Natural killer cell treated with Interleukin-12 subunit alpha and Interleukin-12 subunit beta and Interleukin-15 and Interleukin-18, amount 100 ng/mL, for 72 hours (primary cell): ENCODE data around the gene TMEM259. TPM values are rescaled to one million over a fixed set of nuclear protein-coding genes. Genes with fewer than 3 reads are reported as not detected.

Source experiments
- ATAC-seq, 2 donors: fragments of 150-1000 bp; cut with Tn5 transposase in 1 of 2; sonication (Bioruptor Pico), chemical (Tn5 transposase) in 1 of 2; 2 replicates each; pipeline ENCODE4 v1.10.0; 2021
- DNase-seq: peaks from one replicate; pipeline ENCODE4 v3.0.0; 2022; ENCODE audit warnings: low spot score
- H3K27ac Mint-ChIP-seq, 2 donors: 1 replicate in 1 of 2; 2 replicates in 1 of 2; pipeline ENCODE4 v1.8.0; 2022; ENCODE audit warnings: mixed read lengths in 2 of 2, mild to moderate bottlenecking in 1 of 2, moderate library complexity in 1 of 2
- H3K27me3 Mint-ChIP-seq, 2 donors: 1 replicate in 1 of 2; 2 replicates in 1 of 2; pipeline ENCODE4 v1.8.0; 2022; ENCODE audit warnings: mixed read lengths in 2 of 2
- H3K36me3 Mint-ChIP-seq: one replicate; pipeline ENCODE4 v1.8.0; 2022; ENCODE audit warnings: mixed read lengths
- H3K4me1 Mint-ChIP-seq, 2 donors: 1 replicate in 1 of 2; 2 replicates in 1 of 2; pipeline ENCODE4 v1.8.0; 2022; ENCODE audit warnings: low read depth in 2 of 2, mixed read lengths in 2 of 2, mild to moderate bottlenecking in 1 of 2
- H3K4me3 Mint-ChIP-seq: one replicate; pipeline ENCODE4 v1.8.0; 2022; ENCODE audit warnings: mixed read lengths
- H3K9me3 Mint-ChIP-seq: 2 replicates; pipeline ENCODE4 v1.8.0; 2022; ENCODE audit warnings: mixed read lengths
- total RNA-seq, 2 donors: library from RNA; stranded (reverse); gene quantifications; one replicate each; pipeline ENCODE4 v1.2.3, GENCODE V29; 2022

The TMEM259 gene
- total RNA-seq, 2 donors from 2014 or later: 150 to 267 TPM

GRCh38 chr19:1011831-1012333 lies 9.0 kb downstream of the TMEM259 start:
- no peak for ATAC-seq
- no peaks in the 10 kb centered on the region for H3K9me3 Mint-ChIP-seq

GRCh38 chr19:1010586-1011510 lies 10.1 kb downstream of the TMEM259 start:
- H3K36me3 Mint-ChIP-seq: no peaks in the 10 kb centered on the region
- no peaks in the 10 kb centered on the region for H3K27me3 Mint-ChIP-seq
- DNase-seq (no peak), ATAC-seq (no peak)
- H3K27ac Mint-ChIP-seq: no peak overlapping the region
- H3K4me3 Mint-ChIP-seq: no peak overlapping the region
- peaks cover 0 to 9% of the 10 kb centered on the region in 2 donors for H3K4me1 Mint-ChIP-seq
- H3K9me3 Mint-ChIP-seq: no peaks in the 10 kb centered on the region

More at GRCh38 chr19:1011831-1012333, 9.0 kb downstream of the TMEM259 start:
- H3K4me3 Mint-ChIP-seq: no peak overlapping the region
- no peak for DNase-seq
- no peaks in the 10 kb centered on the region for H3K27me3 Mint-ChIP-seq
- no peak overlapping the region for H3K27ac Mint-ChIP-seq
- no peaks in the 10 kb centered on the region for H3K36me3 Mint-ChIP-seq
- H3K4me1 Mint-ChIP-seq: peaks cover 1 to 7% of the 10 kb centered on the region in 2 donors

- no peak overlapping the region for H3K27ac Mint-ChIP-seq
- H3K4me3 Mint-ChIP-seq: no peak overlapping the region
Observed at GRCh38 chr19:1009981-1010538, 10.9 kb downstream of the TMEM259 start.

GRCh38 chr19:1009041-1009980 lies 11.6 kb downstream of the TMEM259 start:
- no peak for DNase-seq
- Mint-ChIP-seq H3K9me3 (no peaks in the 10 kb centered on the region), H3K36me3 (no peaks in the 10 kb centered on the region), H3K27ac (no peak overlapping the region), H3K27me3 (no peaks in the 10 kb centered on the region), H3K4me1 (peaks cover 0 to 9% of the 10 kb centered on the region in 2 donors), H3K4me3 (no peak overlapping the region)
- no peak for ATAC-seq

More at GRCh38 chr19:1009981-1010538, 10.9 kb downstream of the TMEM259 start:
- no peaks in the 10 kb centered on the region for H3K27me3 Mint-ChIP-seq
- no peaks in the 10 kb centered on the region for H3K36me3 Mint-ChIP-seq
- no peak for ATAC-seq
- H3K4me1 Mint-ChIP-seq: peaks cover 0 to 9% of the 10 kb centered on the region in 2 donors
- H3K9me3 Mint-ChIP-seq: no peaks in the 10 kb centered on the region
- no peak for DNase-seq

- Mint-ChIP-seq H3K27me3 (no peaks in the 10 kb centered on the region), H3K36me3 (no peaks in the 10 kb centered on the region), H3K4me3 (no peak overlapping the region), H3K4me1 (peaks cover 0 to 6% of the 10 kb centered on the region in 2 donors), H3K9me3 (no peaks in the 10 kb centered on the region), H3K27ac (no peak overlapping the region)
- ATAC-seq (no peak), DNase-seq (no peak)
Observed at GRCh38 chr19:1008268-1009040, 12.5 kb downstream of the TMEM259 start.

GRCh38 chr19:1007399-1008251 lies 13.3 kb downstream of the TMEM259 start:
- DNase-seq: no peak
- H3K4me1 Mint-ChIP-seq: peaks cover 3 to 8% of the 10 kb centered on the region in 2 donors
- H3K27me3 Mint-ChIP-seq: peaks cover 2 to 4% of the 10 kb centered on the region in 2 donors
- H3K4me3 Mint-ChIP-seq: no peak overlapping the region
- H3K36me3 Mint-ChIP-seq: no peaks in the 10 kb centered on the region
- ATAC-seq: no peak
- H3K9me3 Mint-ChIP-seq: no peaks in the 10 kb centered on the region
- H3K27ac Mint-ChIP-seq: no peak overlapping the region

GRCh38 chr19:1006711-1007398 lies 14.1 kb downstream of the TMEM259 start:
- Mint-ChIP-seq H3K9me3 (no peaks in the 10 kb centered on the region), H3K4me1 (peaks cover 6 to 10% of the 10 kb centered on the region in 2 donors), H3K4me3 (no peak overlapping the region), H3K27ac (no peak overlapping the region), H3K27me3 (peaks cover 4 to 8% of the 10 kb centered on the region in 2 donors), H3K36me3 (no peaks in the 10 kb centered on the region)
- DNase-seq: no peak
- no peak for ATAC-seq

- H3K27ac Mint-ChIP-seq: no peak overlapping the region
- H3K27me3 Mint-ChIP-seq: peaks cover 4 to 8% of the 10 kb centered on the region in 2 donors
- ATAC-seq (no peak), DNase-seq (no peak)
- H3K9me3 Mint-ChIP-seq: no peaks in the 10 kb centered on the region
- H3K4me1 Mint-ChIP-seq: peaks cover 6 to 10% of the 10 kb centered on the region in 2 donors
- no peaks in the 10 kb centered on the region for H3K36me3 Mint-ChIP-seq
- no peak overlapping the region for H3K4me3 Mint-ChIP-seq
Observed at GRCh38 chr19:1004803-1005664, 15.9 kb downstream of the TMEM259 start.

- Mint-ChIP-seq H3K4me1 (peaks cover 6 to 10% of the 10 kb centered on the region in 2 donors), H3K4me3 (no peak overlapping the region)
Observed at GRCh38 chr19:1004204-1004802, 16.6 kb downstream of the TMEM259 start.

GRCh38 chr19:1003283-1003682 lies 17.6 kb downstream of the TMEM259 start:
- no peak for DNase-seq
- Mint-ChIP-seq H3K27me3 (peaks cover 12 to 18% of the 10 kb centered on the region in 2 donors), H3K4me3 (no peak overlapping the region), H3K27ac (no peak overlapping the region), H3K4me1 (peaks cover 6 to 14% of the 10 kb centered on the region in 2 donors), H3K36me3 (no peaks in the 10 kb centered on the region), H3K9me3 (no peaks in the 10 kb centered on the region)
- ATAC-seq: no peak

More at GRCh38 chr19:1004204-1004802, 16.6 kb downstream of the TMEM259 start:
- no peak overlapping the region for H3K27ac Mint-ChIP-seq
- H3K36me3 Mint-ChIP-seq: no peaks in the 10 kb centered on the region
- peaks cover 5 to 11% of the 10 kb centered on the region in 2 donors for H3K27me3 Mint-ChIP-seq
- H3K9me3 Mint-ChIP-seq: no peaks in the 10 kb centered on the region
- no peak for ATAC-seq
- no peak for DNase-seq

- H3K36me3 Mint-ChIP-seq: no peaks in the 10 kb centered on the region
- H3K4me1 Mint-ChIP-seq: peaks cover 6 to 14% of the 10 kb centered on the region in 2 donors
- DNase-seq: no peak
- ATAC-seq: no peak
- no peak overlapping the region for H3K4me3 Mint-ChIP-seq
- H3K9me3 Mint-ChIP-seq: no peaks in the 10 kb centered on the region
- no peak overlapping the region for H3K27ac Mint-ChIP-seq
- peaks cover 15 to 18% of the 10 kb centered on the region in 2 donors for H3K27me3 Mint-ChIP-seq
Observed at GRCh38 chr19:1002600-1002999, 18.3 kb downstream of the TMEM259 start.
